Inflammatory macrophage (primary cell): ENCODE data around the gene CDADC1.

Experiments
- DNase-seq, 2 donors: peaks; one replicate each; pipeline ENCODE4 v3.0.0-alpha.2; 2020 to 2022
- total RNA-seq, 18 experiments: gene quantifications; one replicate each; lab custom pipeline; 2026; ENCODE audit warnings: mixed read lengths in 6 of 18, inconsistent platforms in 2 of 18; lab: John Stamatoyannopoulos, UW

The CDADC1 gene
- 3.1 to 7.4 (median 4.8) reads per million in 18 experiments for total RNA-seq

GRCh38 chr13:49247643-49248621 lies at the start of gene CDADC1:
TSS of gene CDADC1 (plus strand) at chr13:49247925. CDS start at chr13:49248038, 113 bp downstream.
- DNase-seq: peak; percentile 98 to 99

DNA sequence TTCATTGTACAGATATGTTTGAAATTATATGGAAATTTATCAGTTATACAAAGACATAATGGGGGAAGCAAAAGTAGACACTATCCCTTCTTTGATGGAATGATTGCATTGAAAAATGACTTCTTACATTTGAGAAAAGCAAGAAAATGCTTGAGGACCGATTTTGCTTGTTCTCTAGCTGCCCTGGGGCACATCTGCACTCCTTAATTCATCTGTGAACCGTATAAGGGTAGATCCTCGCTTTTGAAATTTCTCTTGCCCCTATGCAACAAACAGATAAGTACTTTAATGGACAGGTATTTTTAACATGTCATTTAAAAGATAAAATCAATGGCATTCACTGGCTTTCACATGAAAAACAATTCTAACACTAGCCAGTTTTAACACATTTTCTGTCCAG lies 41.1 kb upstream of the CDADC1 start:
- no peak for DNase-seq

DNA sequence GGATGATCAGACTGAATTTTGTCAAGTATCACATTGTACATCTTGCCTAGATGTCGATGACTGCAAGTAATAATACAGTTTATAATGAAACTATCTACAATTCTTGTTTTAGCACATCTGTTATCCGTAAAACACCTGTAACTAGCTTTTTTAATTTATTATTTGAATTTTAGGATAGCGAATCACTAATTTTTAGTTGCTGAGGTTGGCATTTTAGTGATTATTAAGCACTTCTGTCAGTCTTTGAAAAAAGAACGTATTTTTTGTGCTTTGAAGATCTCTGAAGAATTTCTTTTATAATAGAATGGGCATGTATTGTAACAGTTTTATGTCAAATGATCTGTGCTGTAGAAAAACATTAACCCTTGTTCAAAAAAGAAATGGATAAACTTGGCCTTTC lies 39.1 kb upstream of the CDADC1 start:
- DNase-seq: no peak

DNA sequence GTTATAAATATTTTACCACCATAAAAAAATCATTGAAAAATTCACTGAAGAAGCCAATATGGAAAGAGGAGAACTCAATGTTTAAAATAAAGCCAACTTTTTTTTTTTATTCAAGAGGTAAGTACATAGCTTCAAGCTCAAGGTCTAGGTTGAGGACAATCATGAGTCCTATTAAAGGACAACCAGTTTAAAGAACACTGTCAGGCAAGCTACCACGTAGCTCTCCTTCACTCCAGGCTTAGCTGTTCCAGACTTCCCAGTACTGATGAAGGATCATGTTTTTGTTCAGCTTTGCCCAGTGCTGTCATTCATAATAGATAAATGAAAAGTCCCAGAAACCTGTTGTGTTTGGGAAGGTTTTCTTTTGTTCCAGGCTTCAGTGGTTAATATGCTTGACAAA lies 37.6 kb upstream of the CDADC1 start:
- no peak for DNase-seq

DNA sequence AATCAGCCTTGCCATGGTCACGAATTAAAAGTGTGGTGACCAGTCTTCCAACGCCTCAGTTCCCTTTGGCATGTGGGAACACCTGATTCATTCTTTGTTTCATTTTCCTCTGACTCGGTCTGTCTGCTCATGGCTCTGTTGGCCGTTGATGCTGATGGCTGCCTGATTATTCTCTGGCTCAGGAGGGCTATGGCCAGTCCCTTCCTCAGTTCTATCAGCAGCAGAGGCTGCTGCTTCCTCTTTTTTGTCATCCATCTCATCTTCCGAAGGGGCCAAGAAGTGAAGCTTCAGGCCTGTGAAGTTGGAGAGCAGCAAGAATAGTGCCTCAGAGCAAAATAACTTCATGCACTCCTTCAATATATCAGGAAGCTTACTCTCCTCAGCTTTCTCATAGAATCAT lies 37.1 kb upstream of the CDADC1 start:
- DNase-seq: no peak

DNA sequence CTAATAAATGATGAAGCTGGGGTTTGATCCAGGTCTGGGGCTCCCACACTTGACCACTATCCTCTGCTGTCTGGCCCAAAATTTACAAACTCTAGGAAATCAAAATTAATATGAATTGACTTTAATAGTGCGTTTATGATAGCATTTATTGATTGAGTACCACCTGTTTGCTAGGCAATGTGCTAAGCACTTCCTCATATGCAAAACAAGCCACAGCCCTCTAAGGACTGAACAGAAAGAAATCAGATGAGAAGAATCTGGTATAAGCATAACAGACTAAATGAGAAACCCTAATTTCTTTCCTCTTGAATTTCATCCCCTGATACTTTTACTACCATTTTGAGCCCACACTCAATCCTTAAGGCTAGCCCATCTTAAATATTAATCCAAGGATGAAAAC lies 34.2 kb upstream of the CDADC1 start:
- no peak for DNase-seq

DNA sequence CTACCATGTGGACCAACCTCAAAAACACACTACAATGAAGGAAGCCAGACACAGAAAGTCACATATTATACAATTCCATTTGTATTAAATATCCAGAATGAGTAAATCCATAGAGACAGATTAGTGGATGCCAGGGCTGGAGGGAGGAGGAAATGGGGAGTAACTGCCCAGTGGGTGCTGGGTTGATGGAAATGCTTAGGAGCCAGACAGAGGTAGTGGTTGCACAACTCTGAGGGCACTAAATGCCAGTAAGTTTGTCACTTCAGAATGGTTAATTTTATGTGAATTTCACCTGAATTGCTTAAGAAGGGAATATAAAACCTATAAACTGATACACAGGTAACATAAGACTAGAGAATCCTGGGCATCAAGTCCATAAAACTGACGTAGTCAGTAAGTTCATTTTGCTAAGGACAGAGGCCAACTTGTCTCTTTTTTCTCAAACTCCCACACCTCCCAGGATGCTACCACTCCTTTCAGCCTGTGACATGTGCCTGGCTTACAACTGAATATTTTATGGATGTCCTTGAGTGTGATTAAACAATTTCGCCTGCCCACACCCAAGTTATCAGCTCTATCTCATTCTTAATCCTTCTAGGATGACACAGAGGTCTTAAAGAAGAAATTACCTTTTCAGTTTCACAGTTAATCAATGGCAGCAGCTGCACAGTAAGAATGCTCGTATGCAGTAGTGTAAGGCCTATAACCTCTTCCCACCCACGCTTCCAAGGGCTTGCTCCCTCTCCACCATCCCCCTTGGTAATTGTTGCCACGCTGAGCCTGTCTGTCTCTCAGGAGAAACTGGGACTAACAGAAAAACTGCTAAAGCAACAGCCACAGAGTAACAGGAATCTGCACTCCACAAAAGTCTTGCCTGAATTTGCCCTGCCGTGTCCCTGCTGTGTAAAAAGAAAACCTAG lies 33.5 kb upstream of the CDADC1 start:
- no peak for DNase-seq

DNA sequence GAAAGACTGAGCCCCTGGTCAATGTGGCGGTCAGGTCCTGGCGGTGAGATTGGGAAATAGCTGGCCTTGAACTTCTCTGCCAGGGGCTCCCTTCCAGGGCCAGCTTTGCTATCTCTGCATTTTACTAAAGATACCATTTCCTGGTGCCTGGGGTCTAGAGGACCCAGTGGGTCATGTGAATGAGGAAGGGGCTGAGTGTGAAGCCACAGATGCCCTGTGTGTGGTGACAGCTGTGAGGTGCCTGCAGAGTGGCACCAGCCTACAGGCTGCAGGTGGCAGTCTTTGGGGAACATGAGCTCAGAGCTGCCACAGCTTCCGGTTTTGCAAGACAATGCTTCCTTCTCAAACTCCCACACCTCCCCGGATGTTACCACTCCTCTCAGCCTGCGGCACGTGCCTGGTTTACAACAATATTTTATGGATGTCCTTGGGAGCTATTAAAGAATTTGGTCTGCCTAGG lies 32.8 kb upstream of the CDADC1 start:
- DNase-seq: peak; percentile 84 to 89

- DNase-seq: peak; percentile 13 to 37
These were observed 31.4 kb upstream of the CDADC1 start for GRCh38 chr13:49216334-49216733.

DNA sequence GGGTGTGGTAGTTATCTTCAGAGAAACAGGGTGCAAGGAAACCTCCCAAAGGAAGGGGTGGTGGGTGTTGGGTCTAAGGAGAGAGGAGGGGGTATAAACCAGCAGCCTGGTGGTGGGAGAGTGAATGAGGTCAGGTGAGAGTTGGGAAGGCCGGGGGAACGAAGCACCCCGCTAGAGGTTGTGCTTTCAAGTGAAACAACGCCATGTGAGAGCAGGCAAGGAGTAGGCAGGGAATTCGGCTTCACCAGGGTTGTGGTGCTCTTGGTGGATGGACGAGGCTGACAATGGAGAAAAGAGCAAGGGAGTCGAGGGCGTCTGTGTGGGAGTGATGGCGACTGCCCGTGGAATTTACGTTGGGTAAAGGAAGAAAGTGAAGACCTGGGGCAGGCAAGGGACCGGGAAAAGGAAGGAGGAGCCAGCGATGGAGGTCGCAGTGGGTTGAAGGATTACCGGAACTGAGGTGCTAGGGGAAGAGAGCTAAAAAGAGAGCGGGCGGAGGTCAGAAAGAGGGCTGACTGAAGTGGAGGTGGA lies 29.7 kb upstream of the CDADC1 start:
- no peak for DNase-seq

- no peak for DNase-seq
These were observed 29.2 kb upstream of the CDADC1 start for GRCh38 chr13:49218493-49219051.

GRCh38 chr13:49219647-49220035 lies 28.1 kb upstream of the CDADC1 start:
- no peak for DNase-seq

- peak in 1 of 2 donors; percentile 25 for DNase-seq
These were observed 27.5 kb upstream of the CDADC1 start, which contains the start of gene MLNR for GRCh38 chr13:49220036-49220855. TSS of gene MLNR (plus strand) at chr13:49220338. CDS start at chr13:49220338, 0 bp downstream.

GRCh38 chr13:49220856-49221589 lies 26.7 kb upstream of the CDADC1 start:
- peak; percentile 35 to 60 for DNase-seq

GRCh38 chr13:49221590-49221965 lies 26.1 kb upstream of the CDADC1 start:
- no peak for DNase-seq

- DNase-seq: peak in 1 of 2 donors; percentile 61
These were observed 22.3 kb upstream of the CDADC1 start for GRCh38 chr13:49225223-49226042.

DNA sequence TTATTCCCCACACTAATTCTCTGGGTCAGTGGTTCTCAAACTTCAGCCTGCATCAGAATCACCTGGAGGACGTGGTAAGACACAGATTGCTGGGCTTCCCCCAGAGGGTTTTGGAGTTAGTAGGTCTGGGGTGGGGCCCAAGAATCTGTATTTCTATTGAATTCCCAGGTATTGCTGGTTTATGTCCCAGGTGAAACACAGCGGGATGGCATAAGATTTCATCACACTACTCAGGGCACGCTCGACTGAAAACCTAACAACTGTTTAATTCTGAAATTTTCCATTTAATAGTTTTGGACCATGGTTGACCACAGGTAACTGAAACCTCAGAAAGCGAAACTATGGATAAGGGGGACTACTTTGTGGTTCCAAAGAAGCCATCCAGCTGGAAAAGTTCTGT lies 21.1 kb upstream of the CDADC1 start:
- DNase-seq: no peak

DNA sequence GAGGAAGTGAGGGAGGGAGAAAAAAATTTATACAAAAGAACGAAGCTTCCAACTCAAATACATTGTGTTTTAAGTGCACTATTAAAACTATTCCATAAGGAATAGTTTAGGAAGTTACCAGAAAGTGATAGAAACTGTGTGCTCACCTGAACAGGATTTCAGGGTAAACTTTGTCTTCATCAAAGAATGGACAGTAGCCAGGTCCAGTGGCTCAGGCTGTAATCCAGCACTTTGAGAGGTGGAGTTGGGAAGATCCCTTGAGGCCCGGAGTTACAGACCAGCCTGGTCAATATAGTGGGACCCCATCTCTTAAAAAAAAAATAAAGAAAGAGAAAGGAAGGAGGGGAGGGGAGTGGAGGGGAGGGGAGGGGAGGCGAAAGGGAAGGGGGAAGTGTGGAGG lies 13.0 kb upstream of the CDADC1 start:
- no peak for DNase-seq

- no peak for DNase-seq
These were observed 11.8 kb upstream of the CDADC1 start for GRCh38 chr13:49235856-49236431.
